Smooth muscle cell (in vitro differentiated cells): ENCODE data around the gene TMEM218. TPM values are rescaled to one million over a fixed set of nuclear protein-coding genes. Genes with fewer than 3 reads are reported as not detected.

Experiments used
- DNase-seq: peaks from one replicate; lab custom pipeline; 2025; ENCODE audit not compliant: unreplicated experiment; lab: John Stamatoyannopoulos, UW
- H2AFZ ChIP-seq: fragments of 200-600 bp; sonication (generic); 2 replicates; pipeline ENCODE4 v1.6.0; 2016; ENCODE audit warnings: antibody characterized with exemption, low read depth, mild to moderate bottlenecking
- H3F3A ChIP-seq: fragments of 200-600 bp; sonication (generic); 2 replicates; pipeline ENCODE4 v1.6.0; 2017; ENCODE audit warnings: antibody characterized with exemption, low read depth
- H3K27ac ChIP-seq: fragments of 200-600 bp; sonication (generic); 2 replicates; pipeline ENCODE4 v1.5.1; 2016; ENCODE audit warnings: low read depth, mild to moderate bottlenecking
- H3K27me3 ChIP-seq: fragments of 200-600 bp; sonication (generic); 2 replicates; pipeline ENCODE4 v1.6.1; 2016; ENCODE audit warnings: low read depth, mild to moderate bottlenecking
- H3K36me3 ChIP-seq: fragments of 200-600 bp; sonication (generic); 2 replicates; pipeline ENCODE4 v1.5.1; 2016; ENCODE audit warnings: low read depth
- H3K4me1 ChIP-seq: fragments of 200-600 bp; sonication (generic); 2 replicates; pipeline ENCODE4 v1.5.1; 2016; ENCODE audit warnings: low read depth
- H3K4me2 ChIP-seq: fragments of 200-600 bp; sonication (generic); 2 replicates; pipeline ENCODE4 v1.6.0; 2016; ENCODE audit warnings: mild to moderate bottlenecking
- H3K4me3 ChIP-seq: fragments of 200-600 bp; sonication (generic); 2 replicates; pipeline ENCODE4 v1.5.1; 2016; ENCODE audit warnings: mild to moderate bottlenecking
- H3K79me2 ChIP-seq: fragments of 200-600 bp; sonication (generic); 2 replicates; pipeline ENCODE4 v1.6.0; 2016; ENCODE audit warnings: low read depth, mild to moderate bottlenecking
- H3K9ac ChIP-seq: fragments of 200-600 bp; sonication (generic); 2 replicates; pipeline ENCODE4 v1.6.0; 2016; ENCODE audit warnings: low read depth
- H3K9me3 ChIP-seq: fragments of 200-600 bp; sonication (generic); replicated peaks from 2 replicates; pipeline ENCODE4 v1.5.1; 2016; ENCODE audit warnings: low read depth
- H4K20me1 ChIP-seq: fragments of 200-600 bp; sonication (generic); 2 replicates; pipeline ENCODE4 v1.6.0; 2016; ENCODE audit warnings: low read depth
- WGBS: methylation state at CpG from one replicate; pipeline ENCODE4 v1.1.7; 2016; ENCODE audit warnings: low lambda C conversion rate; 5-methylcytosine and 5-hydroxymethylcytosine counted together
- polyA plus RNA-seq: library from polyadenylated mRNA; unstranded; fragments of >200 nt; fragmentation: Nextera tagmentation; extraction: Ambion mirVana; gene quantifications from 2 replicates; pipeline ENCODE4 v1.2.1, GENCODE V29; 2016
- total RNA-seq: library from RNA; depleted of rRNA; stranded (reverse); fragments of >200 nt; gene quantifications from 2 replicates; pipeline ENCODE4 v1.2.3, GENCODE V29; 2014
- TF ChIP-seq, protein P1 (sequence below): fragments of 200-600 bp; sonication (generic); IDR thresholded peaks from 2 replicates; pipeline ENCODE4 v1.5.1; 2017; ENCODE audit warnings: borderline replicate concordance, mild to moderate bottlenecking, antibody characterized with exemption; ENCODE audit not compliant: insufficient read depth, poor library complexity, severe bottlenecking

Gene TMEM218
- total and polyA plus RNA-seq, 2 experiments from 2014 or later = 22.1 to 30.7 TPM

DNA sequence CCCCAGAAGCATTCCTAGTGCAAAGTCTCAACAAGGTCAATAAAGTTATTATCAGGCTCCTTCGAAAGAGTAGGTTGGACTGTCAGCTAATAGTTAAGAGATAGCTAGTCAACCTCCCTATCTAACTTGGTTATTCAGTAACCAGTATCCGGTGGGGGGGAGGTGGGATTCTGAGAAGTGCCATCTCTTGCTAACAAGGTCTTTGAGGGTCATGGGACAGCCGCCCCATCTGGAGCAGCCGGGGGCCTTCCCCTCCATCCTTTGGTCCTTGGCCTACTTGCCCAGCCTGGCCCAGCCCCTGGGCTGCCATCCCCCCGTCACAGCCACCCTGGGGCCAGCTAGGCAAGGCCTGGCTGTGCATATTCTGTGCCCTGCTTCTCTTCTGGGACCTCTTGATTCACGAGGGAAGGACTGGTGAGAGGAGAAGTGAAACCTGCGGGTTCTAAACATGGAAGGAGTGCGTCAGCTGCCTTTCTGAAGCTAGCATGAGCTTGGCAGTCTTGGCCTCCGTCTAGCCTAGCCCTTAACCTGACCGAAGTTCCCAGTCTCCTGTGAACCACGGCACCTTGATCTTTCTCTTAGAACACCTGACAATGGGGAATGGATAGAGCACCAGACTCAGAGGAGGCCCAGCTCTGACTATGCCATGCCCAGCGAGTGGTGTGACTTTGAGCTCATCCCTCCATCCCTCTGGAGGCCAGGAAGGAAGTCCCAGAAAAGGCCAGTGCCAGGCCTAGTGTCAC lies 39.0 kb downstream of the TMEM218 start:
- Histone ChIP-seq H3K4me2 (no peak overlapping the region), H3F3A (no peaks in the 10 kb centered on the region), H3K9me3 (no peaks in the 10 kb centered on the region), H3K9ac (no peak overlapping the region), H3K4me3 (no peak overlapping the region), H4K20me1 (no peaks in the 10 kb centered on the region), H2AFZ (no peak overlapping the region), H3K27ac (no peak overlapping the region), H3K4me1 (peaks cover 8% of the 10 kb centered on the region), H3K27me3 (no peaks in the 10 kb centered on the region), H3K36me3 (no peaks in the 10 kb centered on the region), H3K79me2 (no peaks in the 10 kb centered on the region)
- DNase-seq = no peak
- 92% methylated on average over 12 of the region's 12 CpGs for WGBS
- TF ChIP-seq, protein P1, sequence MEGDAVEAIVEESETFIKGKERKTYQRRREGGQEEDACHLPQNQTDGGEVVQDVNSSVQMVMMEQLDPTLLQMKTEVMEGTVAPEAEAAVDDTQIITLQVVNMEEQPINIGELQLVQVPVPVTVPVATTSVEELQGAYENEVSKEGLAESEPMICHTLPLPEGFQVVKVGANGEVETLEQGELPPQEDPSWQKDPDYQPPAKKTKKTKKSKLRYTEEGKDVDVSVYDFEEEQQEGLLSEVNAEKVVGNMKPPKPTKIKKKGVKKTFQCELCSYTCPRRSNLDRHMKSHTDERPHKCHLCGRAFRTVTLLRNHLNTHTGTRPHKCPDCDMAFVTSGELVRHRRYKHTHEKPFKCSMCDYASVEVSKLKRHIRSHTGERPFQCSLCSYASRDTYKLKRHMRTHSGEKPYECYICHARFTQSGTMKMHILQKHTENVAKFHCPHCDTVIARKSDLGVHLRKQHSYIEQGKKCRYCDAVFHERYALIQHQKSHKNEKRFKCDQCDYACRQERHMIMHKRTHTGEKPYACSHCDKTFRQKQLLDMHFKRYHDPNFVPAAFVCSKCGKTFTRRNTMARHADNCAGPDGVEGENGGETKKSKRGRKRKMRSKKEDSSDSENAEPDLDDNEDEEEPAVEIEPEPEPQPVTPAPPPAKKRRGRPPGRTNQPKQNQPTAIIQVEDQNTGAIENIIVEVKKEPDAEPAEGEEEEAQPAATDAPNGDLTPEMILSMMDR = no peak

DNA sequence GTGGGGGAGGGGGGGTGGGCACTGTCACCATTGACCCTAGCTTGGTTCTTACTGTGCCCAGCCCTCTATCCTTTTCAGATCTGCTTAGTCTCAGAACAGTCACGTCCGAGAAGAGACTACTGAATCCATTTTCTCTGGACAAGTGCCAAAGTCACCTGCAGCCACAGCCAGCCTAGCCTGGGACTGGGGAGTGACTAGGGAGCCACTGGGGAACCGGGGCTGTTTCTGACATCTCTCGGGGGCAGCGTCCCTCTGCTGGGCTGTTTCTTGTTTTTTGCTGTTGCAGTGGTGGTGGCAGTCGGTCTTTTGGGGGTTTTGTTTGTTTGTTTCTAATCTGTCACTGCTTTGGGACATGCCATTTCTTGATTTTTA lies 39.6 kb downstream of the TMEM218 start:
- Histone ChIP-seq H3K27me3 (no peaks in the 10 kb centered on the region), H3F3A (no peaks in the 10 kb centered on the region), H3K4me2 (no peak overlapping the region), H3K9ac (no peak overlapping the region), H3K4me3 (no peak overlapping the region), H3K9me3 (no peaks in the 10 kb centered on the region), H3K27ac (no peak overlapping the region), H3K36me3 (no peaks in the 10 kb centered on the region), H3K79me2 (no peaks in the 10 kb centered on the region), H4K20me1 (no peaks in the 10 kb centered on the region), H3K4me1 (peaks cover 8% of the 10 kb centered on the region), H2AFZ (no peak overlapping the region)
- no peak for DNase-seq
- TF ChIP-seq, protein P1 = no peak
- 88% methylated on average over 6 of the region's 6 CpGs for WGBS

DNA sequence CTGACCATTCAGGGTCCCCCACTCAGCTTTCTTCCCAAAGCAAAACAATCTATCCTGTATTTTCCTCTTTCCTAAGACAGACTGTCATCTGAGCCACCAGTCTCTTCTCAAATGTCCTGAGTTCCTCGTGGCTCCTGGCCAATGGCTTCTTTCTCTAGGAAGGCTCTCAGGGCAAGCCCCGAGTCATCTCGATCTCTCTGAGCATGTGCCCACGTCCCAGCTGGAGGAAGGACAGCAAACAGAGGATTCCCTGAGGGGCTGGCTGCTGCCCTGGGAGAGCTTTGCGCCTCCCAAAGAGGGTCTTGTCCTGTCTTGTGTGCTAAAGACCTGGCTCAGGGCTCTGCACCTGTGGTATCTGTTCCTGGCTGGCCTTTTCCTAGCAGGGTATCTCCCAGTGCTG lies 40.0 kb downstream of the TMEM218 start:
- Histone ChIP-seq H3K27me3 (no peaks in the 10 kb centered on the region), H3K9ac (no peak overlapping the region), H3K4me1 (peaks cover 8% of the 10 kb centered on the region), H3K4me3 (no peak overlapping the region), H3K36me3 (no peaks in the 10 kb centered on the region), H2AFZ (no peak overlapping the region), H3F3A (no peaks in the 10 kb centered on the region), H4K20me1 (no peaks in the 10 kb centered on the region), H3K9me3 (no peaks in the 10 kb centered on the region), H3K27ac (no peak overlapping the region), H3K79me2 (no peaks in the 10 kb centered on the region), H3K4me2 (no peak overlapping the region)
- WGBS = 72% methylated on average over 5 of the region's 5 CpGs
- no peak for DNase-seq
- TF ChIP-seq, protein P1 = no peak
